WTC11 (cell line): ENCODE results near the gene CLIC5. TPM values are rescaled to one million over a fixed set of nuclear protein-coding genes. Genes with fewer than 3 reads are reported as not detected.

Source experiments
- ATAC-seq: fragments of 200-7000 bp; cut with Tn5 transposase; 2 replicates; pipeline ENCODE4 v1.10.0; 2021; ENCODE audit warnings: mild to moderate bottlenecking, moderate library complexity
- CTCF ChIA-PET: fragments of 300-600 bp; sonication (Branson Sonifier 250); formaldehyde crosslinking; loops from one replicate; lab custom pipeline; 2021; ENCODE audit warnings: antibody characterized with exemption; lab: Charles Lee
- POLR2A ChIA-PET: fragments of 350-600 bp; sonication (Branson Sonifier 250); formaldehyde crosslinking; loops from one replicate; lab custom pipeline; 2021; ENCODE audit warnings: antibody characterized with exemption; lab: Charles Lee
- DNase-seq: peaks from one replicate; pipeline ENCODE4 v3.0.0; 2021; ENCODE audit warnings: low spot score
- H3K27ac Mint-ChIP-seq: 2 replicates; pipeline ENCODE4 v1.8.0; 2021; ENCODE audit warnings: mixed read lengths
- H3K27me3 Mint-ChIP-seq: 2 replicates; pipeline ENCODE4 v1.8.0; 2021; ENCODE audit warnings: low read depth, mild to moderate bottlenecking, moderate library complexity, mixed read lengths
- H3K36me3 Mint-ChIP-seq: 2 replicates; pipeline ENCODE4 v1.8.0; 2021; ENCODE audit warnings: mixed read lengths
- H3K4me1 Mint-ChIP-seq: 2 replicates; pipeline ENCODE4 v1.8.0; 2022; ENCODE audit warnings: mixed read lengths
- H3K4me3 Mint-ChIP-seq: 2 replicates; pipeline ENCODE4 v1.8.0; 2021; ENCODE audit warnings: mild to moderate bottlenecking, moderate library complexity, mixed read lengths
- H3K9me3 Mint-ChIP-seq: 2 replicates; pipeline ENCODE4 v1.8.0; 2021; ENCODE audit warnings: mixed read lengths
- CBFB ChIP-seq: sonication (generic); formaldehyde crosslinking; IDR thresholded peaks from 2 replicates; pipeline ENCODE4 v1.8.1; 2022; ENCODE audit warnings: mild to moderate bottlenecking, low read depth, missing genetic modification reagents
- ESRRA ChIP-seq: sonication (generic); formaldehyde crosslinking; IDR thresholded peaks from 2 replicates; pipeline ENCODE4 v1.8.1; 2022; ENCODE audit warnings: mild to moderate bottlenecking, missing genetic modification reagents, borderline replicate concordance
- ETV6 ChIP-seq: sonication (generic); formaldehyde crosslinking; IDR thresholded peaks from 2 replicates; pipeline ENCODE4 v1.8.1; 2022; ENCODE audit warnings: mild to moderate bottlenecking, missing genetic modification reagents
- FOXK1 ChIP-seq: sonication (generic); formaldehyde crosslinking; IDR thresholded peaks from 2 replicates; pipeline ENCODE4 v1.8.0; 2022; ENCODE audit warnings: mild to moderate bottlenecking, moderate library complexity, missing genetic modification reagents
- GABPB1 ChIP-seq: sonication (generic); formaldehyde crosslinking; IDR thresholded peaks from 2 replicates; pipeline ENCODE4 v1.8.1; 2023; ENCODE audit warnings: mild to moderate bottlenecking, missing genetic modification reagents
- GRHL2 ChIP-seq: fragments of 250-450 bp; sonication (Bioruptor Pico); IDR thresholded peaks from 2 replicates; pipeline ENCODE4 v1.8.0; 2022; ENCODE audit warnings: mild to moderate bottlenecking, moderate library complexity; ENCODE audit not compliant: insufficient replicate concordance, severe bottlenecking
- HMGA2 ChIP-seq: fragments of 250-450 bp; sonication (Bioruptor Pico); IDR thresholded peaks from 2 replicates; pipeline ENCODE4 v1.4.0; 2021; ENCODE audit warnings: mild to moderate bottlenecking, moderate library complexity
- KAT7 ChIP-seq: sonication (generic); formaldehyde crosslinking; IDR thresholded peaks from 2 replicates; pipeline ENCODE4 v1.8.1; 2023; ENCODE audit warnings: missing genetic modification reagents, mild to moderate bottlenecking, borderline replicate concordance
- MYBL2 ChIP-seq: sonication (generic); formaldehyde crosslinking; IDR thresholded peaks from 2 replicates; pipeline ENCODE4 v1.8.1; 2023; ENCODE audit warnings: mild to moderate bottlenecking, moderate library complexity, missing genetic modification reagents
- NFE2L1 ChIP-seq: sonication (generic); formaldehyde crosslinking; IDR thresholded peaks from 2 replicates; pipeline ENCODE4 v1.8.1; 2023; ENCODE audit warnings: missing genetic modification reagents
- NR3C1 ChIP-seq: sonication (generic); formaldehyde crosslinking; conservative IDR thresholded peaks from 2 replicates; pipeline ENCODE4 v1.8.1; 2023; ENCODE audit warnings: low read depth, mild to moderate bottlenecking, missing genetic modification reagents
- PRRX2 ChIP-seq: fragments of 250-450 bp; sonication (Bioruptor Pico); IDR thresholded peaks from 2 replicates; pipeline ENCODE4 v1.8.0; 2021; ENCODE audit warnings: mild to moderate bottlenecking
- TEAD1 ChIP-seq: sonication (generic); formaldehyde crosslinking; IDR thresholded peaks from 2 replicates; pipeline ENCODE4 v1.8.0; 2022; ENCODE audit warnings: mild to moderate bottlenecking, missing genetic modification reagents
- TEAD4 ChIP-seq: sonication (generic); formaldehyde crosslinking; IDR thresholded peaks from 2 replicates; pipeline ENCODE4 v1.8.0; 2022; ENCODE audit warnings: mild to moderate bottlenecking, missing genetic modification reagents
- TP53 ChIP-seq: sonication (generic); formaldehyde crosslinking; IDR thresholded peaks from 2 replicates; pipeline ENCODE4 v1.8.1; 2023; ENCODE audit warnings: mild to moderate bottlenecking, missing genetic modification reagents
- ZMAT4 ChIP-seq: fragments of 250-450 bp; sonication (Bioruptor Pico); IDR thresholded peaks from 2 replicates; pipeline ENCODE4 v1.9.0; 2021; ENCODE audit warnings: mild to moderate bottlenecking
- ZNF263 ChIP-seq: sonication (generic); formaldehyde crosslinking; IDR thresholded peaks from 2 replicates; pipeline ENCODE4 v1.8.1; 2022; ENCODE audit warnings: low read depth, mild to moderate bottlenecking, moderate library complexity, missing genetic modification reagents
- ZNF317 ChIP-seq: sonication (generic); formaldehyde crosslinking; IDR thresholded peaks from 2 replicates; pipeline ENCODE4 v1.8.1; 2023; ENCODE audit warnings: low read depth, mild to moderate bottlenecking, moderate library complexity, missing genetic modification reagents, borderline replicate concordance
- ZNF425 ChIP-seq: fragments of 250-450 bp; sonication (Bioruptor Pico); conservative IDR thresholded peaks from 2 replicates; pipeline ENCODE4 v1.9.0; 2021; ENCODE audit warnings: mild to moderate bottlenecking
- ZNF671 ChIP-seq: fragments of 250-450 bp; sonication (Bioruptor Pico); IDR thresholded peaks from 2 replicates; pipeline ENCODE4 v1.8.0; 2021; ENCODE audit warnings: mild to moderate bottlenecking
- total RNA-seq: library from RNA; stranded (reverse); gene quantifications from 3 replicates; pipeline ENCODE4 v1.2.3, GENCODE V29; 2021
- TF ChIP-seq, protein P1 (sequence below): sonication (generic); formaldehyde crosslinking; IDR thresholded peaks from 2 replicates; pipeline ENCODE4 v1.8.1; 2023; ENCODE audit warnings: mild to moderate bottlenecking, missing genetic modification reagents, borderline replicate concordance
- TF ChIP-seq, protein P2 (sequence below): sonication (generic); formaldehyde crosslinking; IDR thresholded peaks from 2 replicates; pipeline ENCODE4 v1.8.0; 2023; ENCODE audit warnings: missing genetic modification reagents
- TF ChIP-seq, protein P3 (sequence below): sonication (generic); formaldehyde crosslinking; IDR thresholded peaks from 2 replicates; pipeline ENCODE4 v1.8.1; 2022; ENCODE audit warnings: mild to moderate bottlenecking, missing genetic modification reagents, moderate library complexity, borderline replicate concordance
- TF ChIP-seq, protein P4 (sequence below): fragments of 250-450 bp; sonication (Bioruptor Pico); IDR thresholded peaks from 2 replicates; pipeline ENCODE4 v1.9.0; 2021; ENCODE audit warnings: moderate library complexity, mild to moderate bottlenecking, inconsistent platforms, borderline replicate concordance

CLIC5 gene
- total RNA-seq, 1 experiment from 2014 or later: 0.22 TPM

DNA sequence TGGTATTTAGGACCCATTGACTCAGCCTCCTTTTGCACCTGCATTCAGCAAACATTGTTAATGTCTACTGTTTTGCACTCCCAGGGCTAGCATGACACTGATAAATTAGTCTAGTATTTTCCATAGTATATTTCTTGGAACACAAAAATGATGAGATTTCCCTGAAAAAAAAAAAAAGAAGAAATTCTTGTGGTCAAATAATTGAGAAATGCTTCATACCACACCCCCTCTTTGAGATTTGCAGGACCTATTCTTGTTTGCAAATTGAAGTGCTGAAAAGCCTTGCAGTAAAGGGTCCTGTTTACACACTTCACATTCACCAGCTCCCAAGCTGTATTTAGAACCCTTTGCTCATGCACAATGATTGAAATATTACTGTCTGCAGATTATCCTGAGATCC, 36.3 kb upstream of the CLIC5 start (continued):
- no peak for TF ChIP-seq KAT7 (CRISPR knock-in tag)
- TF ChIP-seq HMGA2 (CRISPR knock-in tag): no peak
- no peak for TF ChIP-seq TEAD1 (CRISPR knock-in tag)
- TF ChIP-seq, all 79 proteins: peak for 0

GRCh38 chr6:46050845-46051405, 35.3 kb upstream of the CLIC5 start:
- Mint-ChIP-seq H3K4me1 (peaks cover 24% of the 10 kb centered on the region), H3K36me3 (no peaks in the 10 kb centered on the region), H3K27me3 (no peaks in the 10 kb centered on the region), H3K4me3 (no peak overlapping the region), H3K27ac (no peak overlapping the region), H3K9me3 (peaks cover 5% of the 10 kb centered on the region; the same call in 1 of the 2 replicates)
- no peak for DNase-seq
- CTCF ChIA-PET: no interaction called here
- no peak for ATAC-seq
- TF ChIP-seq ZNF671: no peak
- TF ChIP-seq, protein P1, sequence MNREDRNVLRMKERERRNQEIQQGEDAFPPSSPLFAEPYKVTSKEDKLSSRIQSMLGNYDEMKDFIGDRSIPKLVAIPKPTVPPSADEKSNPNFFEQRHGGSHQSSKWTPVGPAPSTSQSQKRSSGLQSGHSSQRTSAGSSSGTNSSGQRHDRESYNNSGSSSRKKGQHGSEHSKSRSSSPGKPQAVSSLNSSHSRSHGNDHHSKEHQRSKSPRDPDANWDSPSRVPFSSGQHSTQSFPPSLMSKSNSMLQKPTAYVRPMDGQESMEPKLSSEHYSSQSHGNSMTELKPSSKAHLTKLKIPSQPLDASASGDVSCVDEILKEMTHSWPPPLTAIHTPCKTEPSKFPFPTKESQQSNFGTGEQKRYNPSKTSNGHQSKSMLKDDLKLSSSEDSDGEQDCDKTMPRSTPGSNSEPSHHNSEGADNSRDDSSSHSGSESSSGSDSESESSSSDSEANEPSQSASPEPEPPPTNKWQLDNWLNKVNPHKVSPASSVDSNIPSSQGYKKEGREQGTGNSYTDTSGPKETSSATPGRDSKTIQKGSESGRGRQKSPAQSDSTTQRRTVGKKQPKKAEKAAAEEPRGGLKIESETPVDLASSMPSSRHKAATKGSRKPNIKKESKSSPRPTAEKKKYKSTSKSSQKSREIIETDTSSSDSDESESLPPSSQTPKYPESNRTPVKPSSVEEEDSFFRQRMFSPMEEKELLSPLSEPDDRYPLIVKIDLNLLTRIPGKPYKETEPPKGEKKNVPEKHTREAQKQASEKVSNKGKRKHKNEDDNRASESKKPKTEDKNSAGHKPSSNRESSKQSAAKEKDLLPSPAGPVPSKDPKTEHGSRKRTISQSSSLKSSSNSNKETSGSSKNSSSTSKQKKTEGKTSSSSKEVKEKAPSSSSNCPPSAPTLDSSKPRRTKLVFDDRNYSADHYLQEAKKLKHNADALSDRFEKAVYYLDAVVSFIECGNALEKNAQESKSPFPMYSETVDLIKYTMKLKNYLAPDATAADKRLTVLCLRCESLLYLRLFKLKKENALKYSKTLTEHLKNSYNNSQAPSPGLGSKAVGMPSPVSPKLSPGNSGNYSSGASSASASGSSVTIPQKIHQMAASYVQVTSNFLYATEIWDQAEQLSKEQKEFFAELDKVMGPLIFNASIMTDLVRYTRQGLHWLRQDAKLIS: no peak
- TF ChIP-seq, protein P2, sequence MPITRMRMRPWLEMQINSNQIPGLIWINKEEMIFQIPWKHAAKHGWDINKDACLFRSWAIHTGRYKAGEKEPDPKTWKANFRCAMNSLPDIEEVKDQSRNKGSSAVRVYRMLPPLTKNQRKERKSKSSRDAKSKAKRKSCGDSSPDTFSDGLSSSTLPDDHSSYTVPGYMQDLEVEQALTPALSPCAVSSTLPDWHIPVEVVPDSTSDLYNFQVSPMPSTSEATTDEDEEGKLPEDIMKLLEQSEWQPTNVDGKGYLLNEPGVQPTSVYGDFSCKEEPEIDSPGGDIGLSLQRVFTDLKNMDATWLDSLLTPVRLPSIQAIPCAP (CRISPR knock-in tag): no peak
- no peak for TF ChIP-seq PRRX2 (CRISPR knock-in tag)
- TF ChIP-seq, protein P3, sequence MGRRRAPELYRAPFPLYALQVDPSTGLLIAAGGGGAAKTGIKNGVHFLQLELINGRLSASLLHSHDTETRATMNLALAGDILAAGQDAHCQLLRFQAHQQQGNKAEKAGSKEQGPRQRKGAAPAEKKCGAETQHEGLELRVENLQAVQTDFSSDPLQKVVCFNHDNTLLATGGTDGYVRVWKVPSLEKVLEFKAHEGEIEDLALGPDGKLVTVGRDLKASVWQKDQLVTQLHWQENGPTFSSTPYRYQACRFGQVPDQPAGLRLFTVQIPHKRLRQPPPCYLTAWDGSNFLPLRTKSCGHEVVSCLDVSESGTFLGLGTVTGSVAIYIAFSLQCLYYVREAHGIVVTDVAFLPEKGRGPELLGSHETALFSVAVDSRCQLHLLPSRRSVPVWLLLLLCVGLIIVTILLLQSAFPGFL (CRISPR knock-in tag): no peak
- no peak for TF ChIP-seq GRHL2
- no peak for TF ChIP-seq ZNF317
- no peak for TF ChIP-seq TEAD4
- TF ChIP-seq FOXK1 (CRISPR knock-in tag): no peak
- TF ChIP-seq ETV6: no peak
- TF ChIP-seq, protein P4, sequence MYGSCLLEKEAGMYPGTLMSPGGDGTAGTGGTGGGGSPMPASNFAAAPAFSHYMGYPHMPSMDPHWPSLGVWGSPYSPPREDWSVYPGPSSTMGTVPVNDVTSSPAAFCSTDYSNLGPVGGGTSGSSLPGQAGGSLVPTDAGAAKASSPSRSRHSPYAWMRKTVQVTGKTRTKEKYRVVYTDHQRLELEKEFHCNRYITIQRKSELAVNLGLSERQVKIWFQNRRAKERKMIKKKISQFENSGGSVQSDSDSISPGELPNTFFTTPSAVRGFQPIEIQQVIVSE: no peak
- TF ChIP-seq NR3C1 (CRISPR knock-in tag): no peak
- TF ChIP-seq ESRRA (CRISPR knock-in tag): no peak
- no peak for TF ChIP-seq ZNF263
- TF ChIP-seq, all 79 proteins: peak for 0
- POLR2A ChIA-PET: interaction anchor here (0.6 kb wide), 1 partner anchor 30 kb away, joined by 3 read pairs; no protein-coding TSS in a partner anchor

DNA sequence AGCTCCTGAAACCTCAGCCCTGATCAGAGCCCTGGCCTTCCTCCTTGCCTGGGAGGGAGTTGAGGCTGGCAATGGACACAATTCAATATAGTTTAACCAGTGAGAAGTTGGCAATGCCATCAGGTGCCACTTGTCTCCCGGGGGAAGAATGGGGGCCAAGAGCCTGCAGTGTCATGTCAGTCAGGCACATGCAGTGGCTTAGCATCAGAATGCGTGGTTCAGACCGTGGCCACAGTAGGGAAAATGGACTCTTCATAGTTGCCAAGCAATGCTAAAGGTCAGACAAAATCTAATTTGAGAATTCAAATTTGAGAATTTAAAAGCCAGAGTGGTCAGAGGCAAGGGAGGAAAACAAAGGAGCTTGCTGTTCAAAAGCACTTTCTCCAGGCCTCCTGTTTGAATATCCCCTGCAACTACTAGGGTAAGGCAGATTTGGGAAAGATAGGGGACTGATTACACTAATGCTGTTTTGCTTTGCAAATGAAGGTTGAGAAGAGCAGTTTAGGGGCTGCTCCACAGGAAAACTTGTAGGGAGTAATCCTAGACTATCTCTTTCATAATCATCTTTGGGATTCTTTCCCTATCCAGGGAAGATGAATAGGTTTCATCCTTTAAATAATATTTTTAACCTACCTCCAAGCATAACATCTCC, 33.1 kb upstream of the CLIC5 start:
- H3K27me3 Mint-ChIP-seq: no peaks in the 10 kb centered on the region; the same call in 1 of the 2 replicates
- DNase-seq (no peak), ATAC-seq (peak; percentile 63)
- POLR2A ChIA-PET: no interaction called here
- CTCF ChIA-PET: no interaction called here
- no peak overlapping the region for H3K4me3 Mint-ChIP-seq
- no peak overlapping the region; the same call in 1 of the 2 replicates for H3K27ac Mint-ChIP-seq
- H3K9me3 Mint-ChIP-seq: no peaks in the 10 kb centered on the region
- H3K36me3 Mint-ChIP-seq: no peaks in the 10 kb centered on the region
- peaks cover 24% of the 10 kb centered on the region for H3K4me1 Mint-ChIP-seq
- TF ChIP-seq GABPB1 (CRISPR knock-in tag): no peak
- TF ChIP-seq CBFB: no peak
- no peak for TF ChIP-seq ZMAT4 (CRISPR knock-in tag)
- TF ChIP-seq NFE2L1 (CRISPR knock-in tag): no peak
- no peak for TF ChIP-seq ZNF425 (CRISPR knock-in tag)
- no peak for TF ChIP-seq MYBL2 (CRISPR knock-in tag)
- TF ChIP-seq TP53 (CRISPR knock-in tag): no peak
